ENCODE measurements around the gene CACNA1H.
"Not testable (repeated sequence)": the region's sequence is repeated elsewhere in the genome, so short reads cannot be mapped to it uniquely, and the experiment has no call there.

Gene CACNA1H

DNA sequence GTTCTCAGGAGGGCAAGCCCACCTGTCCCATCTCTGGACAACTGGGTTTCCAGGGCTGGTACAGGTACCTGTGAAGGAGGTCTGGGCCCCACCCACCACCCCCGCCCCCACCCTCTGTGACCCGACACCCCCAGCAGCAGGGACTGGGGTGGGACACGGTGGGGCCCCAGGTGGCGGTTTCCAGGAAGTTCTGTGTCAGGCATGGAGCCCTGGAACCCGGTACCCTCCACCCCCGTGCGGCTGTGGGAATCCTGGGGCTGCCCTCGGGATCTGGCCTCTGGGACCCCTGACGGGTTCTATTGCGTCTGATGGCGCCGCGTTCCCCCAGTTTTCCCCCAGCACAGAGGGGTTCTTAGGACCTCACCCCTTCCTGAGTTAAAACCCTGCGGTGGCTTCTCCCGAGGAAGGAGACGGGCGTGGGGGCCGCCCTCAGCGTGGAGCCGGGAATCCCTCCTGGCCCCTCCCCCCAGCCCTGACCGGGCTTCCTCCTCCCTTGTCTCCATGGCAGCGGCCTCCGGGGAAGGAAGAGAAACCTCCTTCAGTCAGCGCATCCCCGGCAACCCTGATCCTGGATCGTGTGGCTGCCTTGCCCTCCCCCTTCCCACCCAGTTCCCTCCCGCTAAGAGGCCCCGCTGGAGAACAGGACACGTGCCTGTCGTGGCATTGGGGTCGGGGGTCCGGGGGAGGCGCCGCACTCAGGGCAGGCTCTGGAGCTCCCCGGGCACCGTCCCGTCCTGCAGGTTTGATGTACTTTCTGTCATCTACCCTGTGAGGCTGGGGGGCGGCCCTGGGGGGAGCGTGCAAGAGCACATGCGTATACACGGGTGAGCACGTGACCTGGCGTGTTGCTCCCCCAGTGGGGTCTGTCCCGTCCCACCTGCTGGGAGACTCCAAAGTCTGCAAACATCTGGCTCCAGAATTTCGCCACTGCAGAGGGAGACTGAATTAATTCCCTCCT, 30.3 kb downstream of the CACNA1H start:
- no peak overlapping the region for H3K27ac ChIP-seq
- TF ChIP-seq ZFX (IDR thresholded peaks at IDR 0.05; ENCODE audit: borderline replicate concordance) (no peak), CTCF (IDR thresholded peaks at IDR 0.05) (no peak)

DNA sequence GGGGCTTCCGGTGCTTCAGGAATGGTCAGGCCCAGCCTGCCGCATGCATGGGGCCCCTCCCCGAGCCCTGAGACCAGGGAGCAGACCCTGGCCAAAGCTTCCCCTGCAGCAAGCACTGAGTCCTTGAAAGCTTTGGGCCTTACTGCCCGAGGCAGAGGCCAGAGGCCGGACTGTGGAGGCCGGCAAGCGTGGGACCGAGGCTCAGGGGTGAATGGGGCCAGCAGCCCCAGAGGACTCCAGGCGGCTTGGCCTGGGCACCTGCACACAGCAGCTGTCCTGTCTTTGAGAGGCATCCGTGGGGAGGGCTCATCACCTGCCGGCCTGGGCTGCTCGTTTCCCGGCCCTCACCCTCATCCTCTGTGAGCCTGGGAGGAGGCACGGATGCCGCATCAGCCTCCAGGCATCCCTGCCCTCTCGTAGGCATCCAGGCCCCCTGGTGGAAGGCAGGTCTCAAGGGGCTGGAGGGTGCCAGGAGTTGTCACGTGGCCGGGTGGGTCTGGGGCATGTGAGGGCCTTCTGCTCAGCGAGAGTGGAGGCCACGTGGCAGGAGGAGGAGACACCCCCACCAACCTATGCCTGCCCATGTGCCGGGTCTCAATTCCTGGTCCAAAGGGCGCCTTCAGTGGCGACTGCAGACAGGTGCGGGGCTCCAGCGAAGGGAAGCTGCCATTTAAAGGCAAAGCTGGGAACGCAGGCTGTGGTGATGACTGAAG, 31.4 kb downstream of the CACNA1H start:
- TF ChIP-seq ZFX (IDR thresholded peaks at IDR 0.05; ENCODE audit: borderline replicate concordance): no peak
- no peak; the same call in 1 of the 2 replicates for TF ChIP-seq CTCF (IDR thresholded peaks at IDR 0.05)
- no peak overlapping the region for H3K27ac ChIP-seq

DNA sequence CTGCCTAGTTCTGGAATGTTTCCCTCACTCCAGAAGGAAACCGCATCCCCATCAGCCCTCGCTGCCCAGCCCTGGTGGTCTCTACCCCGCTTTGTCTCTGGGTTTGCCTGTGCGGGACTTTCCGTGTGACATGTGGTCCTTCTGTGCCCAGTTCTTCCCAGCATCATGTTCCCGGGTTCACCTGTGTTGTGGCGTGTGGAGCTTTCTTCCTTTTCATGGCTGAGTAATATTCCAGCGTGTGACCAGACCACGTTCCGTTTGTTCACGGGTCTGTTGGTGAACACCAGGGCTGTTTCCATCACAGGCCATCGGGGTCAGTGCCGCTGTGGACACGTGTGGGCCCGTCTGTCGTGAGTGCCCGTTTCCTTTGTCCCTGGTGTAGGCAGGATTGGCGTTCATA, 32.1 kb downstream of the CACNA1H start:
- TF ChIP-seq ZFX (IDR thresholded peaks at IDR 0.05; ENCODE audit: borderline replicate concordance) (no peak), CTCF (IDR thresholded peaks at IDR 0.05) (no peak)
- no peak overlapping the region for H3K27ac ChIP-seq

GRCh38 chr16:1185460-1186207, 32.7 kb downstream of the CACNA1H start:
- not testable (repeated sequence) for H3K27ac ChIP-seq

DNA sequence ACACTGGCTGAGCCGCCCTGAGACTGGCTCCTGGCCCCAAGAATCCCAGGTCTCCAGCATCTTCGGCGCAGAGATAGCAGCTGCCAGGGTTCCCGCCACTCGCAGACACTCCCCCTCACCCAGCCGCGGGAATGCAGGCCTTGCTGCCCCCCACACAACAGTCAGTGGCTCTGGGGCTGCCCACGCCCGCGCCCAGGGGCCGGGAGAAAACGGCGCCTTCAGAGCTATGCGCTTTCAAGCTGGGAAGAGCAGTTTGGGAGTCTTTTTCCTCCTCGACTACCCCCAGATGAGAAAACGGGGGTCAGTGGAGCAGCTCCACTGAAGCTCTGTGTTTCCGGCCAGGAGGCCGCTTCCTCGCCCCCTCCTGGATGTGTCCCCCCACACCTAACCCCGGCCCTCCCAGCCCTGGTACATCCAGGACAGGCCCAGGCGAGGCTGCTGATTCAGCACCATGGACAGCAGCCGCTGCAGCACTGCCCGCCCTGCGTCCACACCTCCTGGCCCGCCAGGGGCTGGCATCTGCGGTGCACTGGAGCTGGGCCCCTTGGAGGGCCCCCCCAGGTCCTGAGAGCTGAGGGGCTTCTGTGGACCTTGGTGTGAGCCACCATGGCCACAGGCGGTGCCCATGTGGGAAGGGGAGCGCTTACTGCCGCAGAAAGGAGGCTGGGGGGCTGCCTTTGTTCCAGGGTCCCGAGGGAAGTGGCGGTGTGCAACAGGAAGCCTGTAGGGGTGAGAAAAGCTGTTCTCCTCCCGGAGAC, 35.7 kb downstream of the CACNA1H start:
- TF ChIP-seq CTCF (IDR thresholded peaks at IDR 0.05) (no peak), ZFX (IDR thresholded peaks at IDR 0.05; ENCODE audit: borderline replicate concordance) (no peak)
- no peak overlapping the region for H3K27ac ChIP-seq

DNA sequence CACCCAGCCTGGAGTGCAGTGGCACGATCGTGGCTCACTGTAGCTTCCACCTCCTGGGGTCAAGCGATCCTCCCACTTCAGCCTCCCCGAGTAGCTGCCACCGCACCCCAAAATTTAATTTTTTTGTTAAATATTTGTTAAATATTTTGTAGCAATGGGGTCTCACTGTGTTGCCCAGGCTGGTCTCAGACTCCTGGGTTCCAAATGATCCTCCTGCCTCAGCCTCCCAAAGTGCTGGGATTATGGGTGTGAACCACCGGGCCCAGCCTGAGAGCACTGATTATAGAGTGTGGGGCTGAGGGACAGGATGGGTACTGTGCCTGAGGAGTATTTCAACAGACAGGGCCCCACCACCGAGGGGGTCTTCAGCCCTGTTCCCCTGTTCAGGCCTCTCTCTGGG, 36.5 kb downstream of the CACNA1H start:
- no peak overlapping the region for H3K27ac ChIP-seq
- no peak for TF ChIP-seq CTCF (IDR thresholded peaks at IDR 0.05)
- no peak for TF ChIP-seq ZFX (IDR thresholded peaks at IDR 0.05; ENCODE audit: borderline replicate concordance)

DNA sequence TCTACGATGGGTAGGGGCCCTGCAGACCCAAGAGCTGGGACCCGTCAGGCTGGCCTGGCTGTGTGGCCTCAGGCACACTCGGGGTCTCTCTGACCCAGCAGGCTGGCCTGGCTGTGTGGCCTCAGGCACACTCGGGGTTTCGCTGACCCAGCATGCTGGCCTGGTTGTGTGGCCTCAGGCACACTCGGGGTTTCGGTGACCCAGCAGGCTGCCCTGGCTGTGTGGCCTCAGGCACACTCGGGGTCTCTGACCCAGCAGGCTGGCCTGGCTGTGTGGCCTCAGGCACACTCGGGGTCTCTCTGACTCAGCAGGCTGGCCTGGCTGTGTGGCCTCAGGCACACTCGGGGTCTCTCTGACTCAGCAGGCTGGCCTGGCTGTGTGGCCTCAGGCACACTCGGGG, 37.9 kb downstream of the CACNA1H start:
- not testable (repeated sequence) for H3K27ac ChIP-seq
